Measurements from ENCODE around the gene B3GNT4. TPM values are rescaled to one million over a fixed set of nuclear protein-coding genes. Genes with fewer than 3 reads are reported as not detected.

B3GNT4 gene
- total RNA-seq, 2 donors from 2014 or later = 0.69 to 1.7 TPM

Other genes starting within 250 kb of the B3GNT4 start
- gene BCL7A, start 181.8 kb upstream of the B3GNT4 start, total RNA-seq = 10 to 100 TPM in 1 of 2 donors, 1 to 10 TPM in 1; 7.0 to 10.0 TPM
- gene MLXIP, start 125.0 kb upstream of the B3GNT4 start, total RNA-seq = 100 to 1,000 TPM; 158 to 201 TPM
- not detected for gene IL31, start 29.5 kb upstream of the B3GNT4 start, total RNA-seq
- gene LRRC43, start 20.6 kb upstream of the B3GNT4 start, total RNA-seq = under 1 TPM; 0.53 to 0.57 TPM
- 10 to 100 TPM; 56.6 to 63.1 TPM for gene DIABLO, start 22.3 kb downstream of the B3GNT4 start, total RNA-seq
- 10 to 100 TPM; 18.6 to 24.0 TPM for gene VPS33A, start 62.8 kb downstream of the B3GNT4 start, total RNA-seq
- 10 to 100 TPM; 35.4 to 65.8 TPM for gene CLIP1, start 219.0 kb downstream of the B3GNT4 start, total RNA-seq